IPS-20b (cell line): Measurements from ENCODE around the gene FBXO7.
"Not testable (repeated sequence)": the region's sequence is repeated elsewhere in the genome, so short reads cannot be mapped to it uniquely, and the experiment has no call there.

Source experiments
- H3K27ac ChIP-seq: one replicate; pipeline ENCODE4 v1.5.1; 2013; ENCODE audit warnings: low read length
- H3K27me3 ChIP-seq: 2 replicates; pipeline ENCODE4 v1.6.1; 2013; ENCODE audit warnings: mild to moderate bottlenecking, low read length, inconsistent platforms; ENCODE audit not compliant: insufficient read depth
- H3K36me3 ChIP-seq: 2 replicates; pipeline ENCODE4 v1.6.1; 2013; ENCODE audit warnings: low read depth, mild to moderate bottlenecking, inconsistent platforms, low read length, moderate library complexity; ENCODE audit not compliant: insufficient read depth
- H3K4me1 ChIP-seq: 2 replicates; pipeline ENCODE4 v1.6.1; 2013; ENCODE audit warnings: mild to moderate bottlenecking, control low read depth, inconsistent platforms, low read length, moderate library complexity; ENCODE audit not compliant: insufficient read depth
- H3K4me3 ChIP-seq: 2 replicates; pipeline ENCODE4 v1.5.1; 2013; ENCODE audit warnings: mild to moderate bottlenecking, low read length, inconsistent platforms
- H3K9ac ChIP-seq: 2 replicates; pipeline ENCODE4 v1.6.1; 2013; ENCODE audit warnings: low read depth, mild to moderate bottlenecking, inconsistent platforms, low read length, moderate library complexity
- H3K9me3 ChIP-seq: 2 replicates; pipeline ENCODE4 v1.6.1; 2013; ENCODE audit warnings: mild to moderate bottlenecking, low read depth, low read length, inconsistent platforms; ENCODE audit not compliant: insufficient read depth

Gene FBXO7

DNA sequence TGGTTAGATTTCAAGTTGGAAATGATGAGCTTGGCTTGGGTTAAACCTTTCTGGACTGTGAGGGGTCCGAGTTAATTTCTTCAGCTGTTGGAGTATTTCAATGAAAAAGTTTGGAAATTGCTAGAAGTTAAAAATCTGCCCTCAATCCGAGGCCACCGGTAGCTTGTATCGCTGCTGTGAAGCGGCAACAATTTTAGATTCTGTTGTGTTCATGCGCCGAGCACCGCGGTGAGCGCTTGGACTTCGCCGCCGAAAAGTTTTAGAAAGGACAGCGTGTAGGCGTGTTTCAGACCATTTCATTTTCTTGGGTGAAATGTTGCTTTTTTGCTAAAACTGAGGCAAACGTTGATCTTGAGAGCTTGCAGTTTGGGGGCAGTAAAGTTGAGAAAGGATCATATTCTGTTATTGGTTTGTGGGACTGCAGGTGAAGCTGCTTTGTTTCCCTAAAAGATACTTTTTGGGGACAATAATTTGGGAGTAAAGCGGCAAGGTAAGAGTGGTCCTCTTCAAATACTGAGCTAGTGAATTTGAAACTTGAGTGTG, 928 bp downstream of the FBXO7 start:
- Histone ChIP-seq H3K27ac (no peak overlapping the region), H3K36me3 (no peaks in the 10 kb centered on the region), H3K4me1 (no peaks in the 10 kb centered on the region; the same call in 1 of the 2 replicates), H3K4me3 (peak overlapping the region; percentile 91), H3K9me3 (no peaks in the 10 kb centered on the region), H3K9ac (peak overlapping the region; percentile 87), H3K27me3 (peaks cover 25% of the 10 kb centered on the region; the same call in 1 of the 2 replicates)

DNA sequence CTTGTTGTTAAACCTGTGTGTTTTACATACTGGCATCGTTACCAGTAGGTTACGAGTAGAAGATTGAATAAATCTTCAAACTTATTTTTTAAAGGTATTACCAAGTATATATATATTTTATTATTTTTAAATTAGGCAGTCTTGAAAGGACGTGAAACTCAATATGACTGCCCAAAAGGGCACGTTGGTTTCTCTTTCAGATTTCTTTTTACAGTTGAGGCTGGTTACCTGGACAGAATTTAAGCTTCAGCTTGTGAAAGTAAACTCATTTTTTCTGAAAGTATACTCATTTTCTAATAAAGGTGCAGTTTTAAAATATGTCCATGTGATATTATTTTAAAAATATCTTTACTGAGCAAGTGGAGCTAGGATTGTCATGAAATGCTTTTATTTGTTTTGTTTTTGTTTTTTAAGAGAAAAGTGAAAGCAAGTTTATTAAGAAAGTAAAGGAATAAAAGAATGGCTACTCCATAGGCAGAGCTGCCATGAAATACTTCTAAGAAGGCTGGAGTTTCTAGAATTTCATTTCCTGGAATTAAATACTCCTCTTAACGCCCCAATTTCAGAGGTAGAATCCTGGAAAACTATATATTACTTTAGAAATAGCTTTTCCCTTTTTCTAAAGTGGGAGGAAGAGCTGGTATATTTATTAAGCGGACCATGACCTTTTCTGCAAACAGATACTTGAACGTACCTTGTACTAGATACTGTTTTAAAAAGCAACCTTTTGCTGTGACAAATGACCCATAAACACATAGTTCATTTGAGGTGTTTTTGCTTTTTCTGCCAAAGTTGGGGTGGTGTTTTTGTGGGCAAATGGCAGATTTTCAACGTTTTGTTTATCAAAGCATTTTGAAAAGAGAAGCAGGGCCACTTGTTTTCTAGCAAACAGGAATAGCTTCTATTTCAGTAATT, 1.9 kb downstream of the FBXO7 start:
- no peaks in the 10 kb centered on the region for H3K9me3 ChIP-seq
- H3K27me3 ChIP-seq: peaks cover 16% of the 10 kb centered on the region; the same call in 1 of the 2 replicates
- peak overlapping the region; percentile 87; the same call in 1 of the 2 replicates for H3K9ac ChIP-seq
- H3K4me3 ChIP-seq: peak overlapping the region; percentile 91
- no peaks in the 10 kb centered on the region; the same call in 1 of the 2 replicates for H3K4me1 ChIP-seq
- H3K36me3 ChIP-seq: no peaks in the 10 kb centered on the region
- H3K27ac ChIP-seq: no peak overlapping the region

DNA sequence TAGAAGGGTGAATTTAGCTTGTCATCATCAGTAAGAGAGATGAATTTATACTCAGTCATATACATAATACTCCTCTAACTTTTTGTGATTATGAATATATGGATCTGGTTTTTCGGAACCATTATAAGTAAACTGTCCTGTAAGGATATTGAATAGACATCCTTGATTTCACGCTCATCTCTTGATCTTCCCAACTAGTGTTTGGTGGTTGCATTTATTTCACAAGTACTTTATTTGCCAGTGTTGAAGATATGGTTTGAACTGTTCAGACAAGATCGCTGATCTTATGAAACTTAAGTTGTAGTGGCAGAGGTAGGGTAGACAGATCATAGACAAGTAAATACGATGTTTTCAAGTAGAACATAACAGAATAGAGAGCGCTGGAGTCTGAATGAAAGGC, 3.0 kb downstream of the FBXO7 start:
- Histone ChIP-seq H3K27ac (no peak overlapping the region), H3K4me1 (no peaks in the 10 kb centered on the region; the same call in 1 of the 2 replicates), H3K36me3 (no peaks in the 10 kb centered on the region), H3K4me3 (no peak overlapping the region), H3K27me3 (peaks cover 9% of the 10 kb centered on the region; the same call in 1 of the 2 replicates), H3K9ac (no peak overlapping the region), H3K9me3 (no peaks in the 10 kb centered on the region)

DNA sequence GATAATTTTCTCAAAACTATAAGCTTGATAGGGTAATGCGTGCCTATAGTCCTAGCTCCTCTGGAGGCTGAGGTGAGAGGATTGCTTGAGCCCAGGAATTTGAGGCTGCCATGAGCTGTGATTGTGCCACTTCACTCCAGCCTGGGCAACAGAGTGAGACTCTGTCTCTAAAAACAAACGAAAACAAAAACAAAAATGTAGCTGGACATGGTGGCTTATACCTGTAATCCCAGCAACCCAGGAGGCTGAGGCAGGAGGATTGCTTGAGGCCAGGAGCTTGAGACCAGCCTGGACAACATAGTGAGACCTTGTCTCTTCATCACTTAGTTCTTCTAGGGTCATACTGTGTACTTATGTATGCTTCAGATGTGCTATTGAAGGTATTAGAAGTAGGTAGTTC, 3.9 kb downstream of the FBXO7 start:
- not testable (repeated sequence) for H3K36me3 ChIP-seq, H3K27me3 ChIP-seq, H3K9me3 ChIP-seq, H3K4me1 ChIP-seq, H3K9ac ChIP-seq, H3K4me3 ChIP-seq, H3K27ac ChIP-seq

DNA sequence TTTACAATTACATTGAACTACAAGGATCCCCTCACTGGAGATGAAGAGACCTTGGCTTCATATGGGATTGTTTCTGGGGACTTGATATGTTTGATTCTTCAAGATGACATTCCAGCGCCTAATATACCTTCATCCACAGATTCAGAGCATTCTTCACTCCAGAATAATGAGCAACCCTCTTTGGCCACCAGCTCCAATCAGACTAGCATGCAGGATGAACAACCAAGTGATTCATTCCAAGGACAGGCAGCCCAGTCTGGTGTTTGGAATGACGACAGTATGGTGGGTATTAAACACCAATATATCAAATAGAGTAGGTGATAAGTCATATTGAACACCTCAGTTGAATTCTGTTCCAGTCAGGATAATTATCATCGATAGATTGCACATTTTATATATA, 4.4 kb downstream of the FBXO7 start:
- H3K36me3 ChIP-seq: peaks cover 2% of the 10 kb centered on the region; the same call in 1 of the 2 replicates

DNA sequence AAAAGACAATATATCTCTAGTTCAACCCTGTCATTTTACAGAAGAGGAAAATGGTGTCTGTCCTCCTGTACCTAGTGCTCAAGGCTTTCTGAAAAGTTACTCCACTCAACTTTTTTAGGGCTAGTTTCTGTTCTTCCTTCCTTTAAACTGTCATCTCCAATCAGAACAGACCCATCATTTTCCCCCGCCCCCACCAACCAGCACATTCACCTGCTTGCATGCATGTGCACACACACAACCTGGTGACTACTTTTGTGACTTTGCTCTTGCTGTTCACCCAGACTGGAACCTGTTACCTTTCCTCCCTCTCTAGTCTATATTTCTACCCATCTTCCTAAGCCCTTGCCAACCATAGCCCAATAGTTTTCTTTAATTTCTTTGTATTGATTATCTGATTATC, 5.6 kb downstream of the FBXO7 start:
- Histone ChIP-seq H3K4me3 (no peak overlapping the region), H3K9me3 (no peaks in the 10 kb centered on the region)

More for the DNA sequence above, 4.4 kb downstream of the FBXO7 start:
- no peaks in the 10 kb centered on the region for H3K9me3 ChIP-seq
- H3K4me3 ChIP-seq: no peak overlapping the region
- H3K9ac ChIP-seq: no peak overlapping the region
- no peaks in the 10 kb centered on the region; the same call in 1 of the 2 replicates for H3K4me1 ChIP-seq
- H3K27ac ChIP-seq: no peak overlapping the region
- peaks cover 9% of the 10 kb centered on the region; the same call in 1 of the 2 replicates for H3K27me3 ChIP-seq

DNA sequence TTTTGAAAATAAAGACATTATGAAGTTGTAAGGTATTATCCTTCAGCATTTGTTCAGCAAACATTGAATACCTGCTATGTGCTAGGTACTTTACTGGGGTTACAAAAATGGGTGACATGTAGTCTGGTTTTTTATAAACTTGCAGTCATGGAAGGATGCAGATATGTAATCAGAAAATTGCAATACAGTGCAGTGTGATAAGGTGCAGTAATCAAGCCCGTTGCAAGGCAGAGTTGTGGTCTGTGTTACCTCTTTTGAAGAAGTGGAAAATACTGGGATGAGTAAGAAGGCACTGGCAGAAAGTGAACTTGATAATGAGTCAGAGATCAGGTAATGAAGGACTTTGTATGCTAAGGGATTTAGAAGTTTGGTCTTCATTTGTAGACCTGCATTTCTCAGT, 8.1 kb downstream of the FBXO7 start:
- Histone ChIP-seq H3K36me3 (peaks cover 36% of the 10 kb centered on the region), H3K27ac (no peak overlapping the region), H3K9me3 (no peaks in the 10 kb centered on the region), H3K4me1 (no peaks in the 10 kb centered on the region), H3K27me3 (no peaks in the 10 kb centered on the region), H3K4me3 (no peak overlapping the region), H3K9ac (no peak overlapping the region)

More for the DNA sequence above, 5.6 kb downstream of the FBXO7 start:
- Histone ChIP-seq H3K27ac (no peak overlapping the region), H3K27me3 (peaks cover 9% of the 10 kb centered on the region; the same call in 1 of the 2 replicates), H3K9ac (no peak overlapping the region), H3K4me1 (no peaks in the 10 kb centered on the region; the same call in 1 of the 2 replicates), H3K36me3 (peaks cover 12% of the 10 kb centered on the region)

DNA sequence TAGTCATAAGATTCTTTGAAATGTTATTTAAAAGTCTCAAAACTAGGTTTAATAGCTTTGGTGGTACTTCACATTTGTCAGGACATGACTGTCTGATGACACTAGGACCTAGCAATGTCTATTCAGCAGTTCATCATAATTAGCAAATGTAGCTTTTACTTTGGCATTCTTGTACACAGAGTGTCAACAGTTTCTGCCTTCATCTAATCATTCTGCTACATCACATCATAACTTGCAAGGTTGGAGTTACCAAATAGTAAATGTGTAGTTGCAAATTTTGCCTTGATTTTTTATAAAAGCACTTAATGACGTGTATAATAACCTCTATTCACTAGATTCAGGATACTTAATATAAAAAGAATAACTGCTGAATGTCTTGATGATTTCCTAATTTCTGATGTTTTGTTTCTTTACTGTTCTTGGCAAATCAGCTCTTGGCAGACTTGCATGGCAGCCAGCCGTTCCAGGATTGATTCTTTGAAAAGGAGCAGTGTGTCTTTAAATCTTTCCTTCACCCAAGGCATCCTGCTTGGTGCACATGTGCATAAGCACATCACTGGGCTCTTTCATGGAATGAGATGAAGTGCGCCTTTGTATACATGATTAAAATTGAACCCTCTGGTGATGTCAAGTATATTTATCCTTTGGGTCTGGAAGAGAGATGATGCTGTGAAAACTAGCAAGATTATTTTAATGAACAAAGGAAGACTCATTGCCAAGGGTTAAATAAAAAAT, 12.2 kb downstream of the FBXO7 start:
- H3K27ac ChIP-seq: no peak overlapping the region
- H3K4me3 ChIP-seq: no peak overlapping the region
- H3K9me3 ChIP-seq: no peaks in the 10 kb centered on the region
- H3K27me3 ChIP-seq: no peaks in the 10 kb centered on the region
- no peaks in the 10 kb centered on the region for H3K4me1 ChIP-seq
- peaks cover 66% of the 10 kb centered on the region for H3K36me3 ChIP-seq
- no peak overlapping the region for H3K9ac ChIP-seq

DNA sequence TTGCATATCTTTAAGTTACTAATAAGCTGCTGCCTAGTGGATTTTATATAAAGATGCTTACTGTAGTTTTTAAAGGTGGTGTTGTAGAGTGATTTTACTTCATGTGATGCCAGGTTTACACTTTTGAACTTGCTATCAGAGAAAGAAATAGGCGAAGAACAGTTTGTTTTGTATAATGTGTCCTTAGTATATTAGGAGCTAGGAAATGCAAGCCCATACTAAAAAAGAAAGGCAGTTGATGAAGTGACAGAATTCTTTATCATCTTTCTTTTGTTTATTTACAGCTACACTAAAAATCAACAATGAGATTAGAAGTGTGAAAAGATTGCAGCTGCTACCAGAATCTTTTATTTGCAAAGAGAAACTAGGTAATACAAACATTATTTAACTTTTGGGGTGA, 12.8 kb downstream of the FBXO7 start:
- Histone ChIP-seq H3K4me1 (no peaks in the 10 kb centered on the region), H3K27me3 (no peaks in the 10 kb centered on the region), H3K27ac (no peak overlapping the region), H3K9me3 (no peaks in the 10 kb centered on the region), H3K4me3 (no peak overlapping the region), H3K9ac (no peak overlapping the region), H3K36me3 (peaks cover 72% of the 10 kb centered on the region)

DNA sequence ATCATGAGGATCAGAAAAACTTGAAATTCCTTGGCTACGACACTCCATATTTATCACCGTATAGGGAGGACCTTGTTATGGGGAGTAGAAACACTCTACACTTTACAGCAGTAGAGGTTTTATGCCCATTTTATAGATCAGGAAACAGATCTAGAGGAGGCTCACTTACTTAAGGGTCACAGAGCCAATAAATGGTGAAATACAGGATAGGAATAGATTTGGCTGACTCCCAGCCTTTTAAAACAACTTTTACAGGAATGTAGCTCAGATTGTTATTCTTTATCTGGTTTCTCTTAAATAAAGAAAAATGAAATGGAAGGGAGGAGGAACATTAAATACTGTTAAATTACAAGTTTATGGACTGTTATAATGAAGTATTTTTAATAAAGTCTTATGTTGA, 14.8 kb downstream of the FBXO7 start:
- Histone ChIP-seq H3K4me3 (no peak overlapping the region), H3K27me3 (no peaks in the 10 kb centered on the region), H3K36me3 (peaks cover 85% of the 10 kb centered on the region), H3K4me1 (no peaks in the 10 kb centered on the region), H3K27ac (no peak overlapping the region), H3K9ac (no peak overlapping the region), H3K9me3 (no peaks in the 10 kb centered on the region)

DNA sequence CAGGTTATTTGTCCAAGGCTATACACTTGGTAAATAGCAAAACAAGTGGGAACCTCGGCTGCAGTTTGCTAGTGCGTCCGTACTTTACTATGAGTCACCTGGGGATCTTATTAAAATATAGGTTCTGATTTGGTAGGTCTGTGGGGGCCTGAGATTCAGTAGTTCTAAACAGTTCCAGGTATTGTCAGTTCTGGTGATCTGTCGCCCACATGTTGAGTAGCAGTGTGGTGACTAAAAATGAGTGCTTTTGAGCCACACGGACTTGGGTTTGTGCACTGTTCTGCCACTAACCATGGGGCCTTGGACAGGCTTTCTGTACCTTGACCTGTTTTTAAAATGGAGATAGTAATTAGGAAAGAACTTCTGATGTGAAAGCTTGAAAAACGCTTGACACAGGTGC, 15.7 kb downstream of the FBXO7 start:
- Histone ChIP-seq H3K4me1 (no peaks in the 10 kb centered on the region), H3K27me3 (no peaks in the 10 kb centered on the region), H3K9me3 (no peaks in the 10 kb centered on the region), H3K36me3 (peaks cover 88% of the 10 kb centered on the region), H3K27ac (no peak overlapping the region), H3K9ac (no peak overlapping the region), H3K4me3 (no peak overlapping the region)
